Esophagus muscularis mucosa (tissue), 4 donors: ENCODE results near the gene RARG.

ENCODE experiments used
- EP300 ChIP-seq: sonication (generic); formaldehyde crosslinking; IDR thresholded peaks from one replicate; pipeline ENCODE4 v1.6.1; 2017; ENCODE audit warnings: antibody characterized with exemption
- POLR2A ChIP-seq: fragments of 450-650 bp; IDR thresholded peaks from one replicate; pipeline ENCODE4 v1.6.1; 2017; ENCODE audit warnings: antibody characterized with exemption, moderate library complexity, mild to moderate bottlenecking, low read depth
- POLR2AphosphoS5 ChIP-seq, 2 donors: sonication (generic); formaldehyde crosslinking; IDR thresholded peaks; one replicate each; pipeline ENCODE4 v1.6.1; 2017; ENCODE audit warnings: antibody characterized with exemption in 2 of 2
- TF ChIP-seq, protein P1 (sequence below), 3 experiments: fragments of 200-600 bp in 2 of 3; fragments of 450-650 bp in 1 of 3; sonication (generic) in 2 of 3; IDR thresholded peaks; one replicate each; pipeline ENCODE4 v1.5.1; 2017 to 2019; ENCODE audit warnings: antibody characterized with exemption in 3 of 3, mild to moderate bottlenecking in 2 of 3, moderate library complexity in 1 of 3

DNA sequence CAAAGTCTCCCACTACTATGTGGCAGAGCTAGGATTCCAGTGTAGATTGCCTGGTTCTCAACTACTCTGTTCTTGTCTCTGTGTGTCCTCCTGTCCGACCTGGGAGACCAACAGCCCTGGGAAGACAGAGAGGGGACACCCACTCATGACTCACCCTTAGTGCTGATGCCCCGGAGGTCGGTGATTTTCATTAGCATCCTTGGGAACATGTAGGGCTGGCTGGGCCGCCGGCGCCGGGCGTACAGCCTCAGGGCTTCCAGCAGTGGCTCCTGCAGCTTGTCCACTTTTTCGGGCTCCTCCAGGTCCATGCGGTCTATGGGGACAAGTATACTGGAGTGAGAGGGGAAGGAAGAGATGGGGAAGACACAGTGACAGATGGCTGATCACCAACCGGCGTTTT is 19.1 kb downstream of the RARG start:
- no peak for TF ChIP-seq EP300
- TF ChIP-seq, protein P1, sequence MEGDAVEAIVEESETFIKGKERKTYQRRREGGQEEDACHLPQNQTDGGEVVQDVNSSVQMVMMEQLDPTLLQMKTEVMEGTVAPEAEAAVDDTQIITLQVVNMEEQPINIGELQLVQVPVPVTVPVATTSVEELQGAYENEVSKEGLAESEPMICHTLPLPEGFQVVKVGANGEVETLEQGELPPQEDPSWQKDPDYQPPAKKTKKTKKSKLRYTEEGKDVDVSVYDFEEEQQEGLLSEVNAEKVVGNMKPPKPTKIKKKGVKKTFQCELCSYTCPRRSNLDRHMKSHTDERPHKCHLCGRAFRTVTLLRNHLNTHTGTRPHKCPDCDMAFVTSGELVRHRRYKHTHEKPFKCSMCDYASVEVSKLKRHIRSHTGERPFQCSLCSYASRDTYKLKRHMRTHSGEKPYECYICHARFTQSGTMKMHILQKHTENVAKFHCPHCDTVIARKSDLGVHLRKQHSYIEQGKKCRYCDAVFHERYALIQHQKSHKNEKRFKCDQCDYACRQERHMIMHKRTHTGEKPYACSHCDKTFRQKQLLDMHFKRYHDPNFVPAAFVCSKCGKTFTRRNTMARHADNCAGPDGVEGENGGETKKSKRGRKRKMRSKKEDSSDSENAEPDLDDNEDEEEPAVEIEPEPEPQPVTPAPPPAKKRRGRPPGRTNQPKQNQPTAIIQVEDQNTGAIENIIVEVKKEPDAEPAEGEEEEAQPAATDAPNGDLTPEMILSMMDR (IDR thresholded peaks at IDR 0.05), result no peak
- no peak for TF ChIP-seq POLR2A
- no peak for TF ChIP-seq POLR2AphosphoS5 (IDR thresholded peaks at IDR 0.05)
